Measurements from ENCODE around the gene PITPNC1.

- TF ChIP-seq CTCF (IDR thresholded peaks at IDR 0.05) = no peak
- TF ChIP-seq POLR2A (IDR thresholded peaks at IDR 0.05) = no peak
Measured at GRCh38 chr17:67733449-67733848, 356.4 kb downstream of the PITPNC1 start.
